Activated CD8-positive, alpha-beta memory T cell treated with anti-CD3 and anti-CD28 coated beads for 24 hours (primary cell): ENCODE results near the gene IL34.

ENCODE experiments used
- DNase-seq: peaks from one replicate; pipeline ENCODE4 v3.0.0-alpha.2; 2020

The IL34 gene

GRCh38 chr16:70703835-70704381 lies 57.5 kb downstream of the IL34 start:
- no peak for DNase-seq

- no peak for DNase-seq
These were observed 58.2 kb downstream of the IL34 start for GRCh38 chr16:70704586-70704985.

DNA sequence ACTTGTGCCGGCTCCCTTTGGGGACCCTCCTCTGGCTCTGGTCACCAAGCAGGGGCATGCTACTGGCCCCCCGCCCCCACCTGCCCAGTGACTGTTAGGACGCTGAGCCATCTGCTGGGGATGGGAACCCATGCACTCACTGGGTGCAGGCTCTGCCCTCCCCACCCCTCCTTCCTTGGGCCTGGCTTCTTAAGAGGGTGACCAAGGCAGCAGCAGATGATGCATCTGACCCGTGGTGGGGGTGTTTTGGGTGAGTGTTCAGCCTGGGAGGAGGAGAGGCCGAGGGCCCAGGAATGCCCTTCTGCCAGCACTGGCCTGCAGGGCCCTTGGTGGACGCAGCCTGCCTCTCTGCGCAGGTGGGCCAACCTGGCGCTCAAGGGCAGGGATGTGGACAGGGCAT lies 58.7 kb downstream of the IL34 start:
- DNase-seq, result no peak

DNA sequence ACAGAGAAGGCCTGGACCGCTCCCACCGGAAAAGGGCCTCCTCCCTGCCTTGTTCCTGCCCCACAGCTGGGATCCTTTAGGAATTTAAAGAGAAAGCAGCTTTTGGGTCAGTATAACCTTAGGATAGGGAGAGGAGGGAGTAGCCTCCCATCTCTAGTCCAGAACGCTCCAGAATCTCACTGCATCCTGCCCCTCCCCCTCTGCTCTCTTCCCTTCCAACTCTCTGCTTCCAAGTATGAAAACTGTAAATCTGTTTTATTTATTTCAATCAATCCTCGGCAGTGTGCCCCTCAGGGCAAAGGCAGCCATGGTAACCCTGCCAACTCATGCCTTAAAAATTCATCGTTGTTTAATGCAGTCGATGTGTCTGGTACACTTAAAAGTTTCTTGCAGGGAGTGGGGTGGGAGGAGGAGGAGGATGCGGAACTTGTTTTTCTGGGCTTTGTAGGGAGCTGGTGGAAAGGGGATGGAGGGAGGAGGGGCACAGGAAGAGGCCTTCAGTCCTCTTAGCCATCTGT lies 60.6 kb downstream of the IL34 start:
- DNase-seq, result no peak

DNA sequence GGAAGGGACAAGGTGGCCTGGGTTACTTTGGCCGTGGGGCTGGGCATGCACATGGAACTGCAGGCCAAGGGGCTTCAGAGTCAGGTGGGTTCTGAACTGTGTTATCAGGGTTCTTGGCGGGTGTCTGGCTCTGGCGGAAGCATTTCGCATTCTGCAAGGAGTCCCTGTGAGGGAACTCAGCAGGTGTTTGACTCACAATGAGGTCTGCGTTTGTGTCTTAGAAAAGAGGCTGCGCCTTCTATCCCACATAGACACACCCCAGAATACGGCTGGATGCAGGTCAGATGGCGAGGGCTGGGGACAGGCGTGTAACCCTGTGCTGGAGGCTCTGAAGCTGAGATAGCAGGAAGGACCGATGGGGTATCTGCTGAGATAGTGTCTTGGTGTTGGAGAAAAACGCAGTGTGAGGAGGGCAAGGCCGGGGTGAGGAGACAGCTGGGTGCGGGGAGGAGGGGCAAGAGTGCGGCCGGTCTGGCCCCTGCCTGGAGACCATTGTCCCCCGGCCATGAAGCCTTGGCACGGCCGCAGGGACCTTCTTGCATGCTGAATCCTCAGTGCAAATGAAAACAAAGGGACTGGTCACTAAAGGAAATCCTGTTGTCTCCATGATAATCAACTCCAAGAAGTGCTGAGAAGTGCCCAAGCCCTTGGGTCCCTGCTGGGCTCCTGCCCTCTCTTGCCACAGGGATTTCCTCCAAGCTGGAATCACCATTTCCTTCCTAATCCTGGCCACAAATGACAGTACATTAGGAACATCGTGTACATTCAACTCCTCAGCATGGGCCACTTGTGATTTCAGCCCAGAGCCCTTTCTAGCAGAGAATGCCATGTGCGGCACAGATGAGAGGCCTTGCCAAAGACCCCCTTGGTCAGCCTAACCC lies 62.2 kb downstream of the IL34 start:
- DNase-seq, result no peak

- no peak for DNase-seq
These were observed 63.1 kb downstream of the IL34 start for GRCh38 chr16:70709457-70709856.

- DNase-seq, result no peak
These were observed 63.6 kb downstream of the IL34 start for GRCh38 chr16:70709942-70710341.
